HCT116 (cell line): Measurements from ENCODE around the gene AACS. TPM values are rescaled to one million over a fixed set of nuclear protein-coding genes. Genes with fewer than 3 reads are reported as not detected.

Source experiments
- ATAC-seq: fragments of 200-7000 bp; cut with Tn5 transposase; 2 replicates; pipeline ENCODE4 v1.9.1; 2020; ENCODE audit warnings: mild to moderate bottlenecking, moderate library complexity
- BruUV-seq: library from RNA; stranded (reverse); fragments of 400-500 nt; replicated peaks from 2 replicates; lab custom pipeline; 2021; lab: Mats Ljungman, UMichigan
- CTCF ChIA-PET: fragments of 300-600 bp; sonication (Branson Sonifier 250); formaldehyde crosslinking; loops from one replicate; lab custom pipeline; 2021; ENCODE audit warnings: antibody characterized with exemption; lab: Charles Lee
- POLR2A ChIA-PET: fragments of 300-600, 350-600 bp; sonication (Branson Sonifier 250); formaldehyde crosslinking; loops from one replicate; lab custom pipeline; 2021; ENCODE audit warnings: antibody characterized with exemption; lab: Charles Lee
- RAD21 ChIA-PET, 2 experiments: fragments of 300-600 bp; sonication (Branson Sonifier 250); formaldehyde crosslinking; loops; one replicate each; lab custom pipeline; 2023; ENCODE audit warnings: low total read pairs in 2 of 2; ENCODE audit not compliant: uncharacterized antibody in 2 of 2, unreplicated experiment in 2 of 2, low non-redundant PET in 1 of 2; lab: Charles Lee
- DNase-seq: peaks from one replicate; pipeline ENCODE4 v3.0.0-alpha.2; 2010; ENCODE audit warnings: low read depth, low spot score
- H2AFZ ChIP-seq: fragments of 200-600 bp; shearing (Covaris generic), sonication (generic); 2 replicates; pipeline ENCODE4 v1.6.1; 2017; ENCODE audit warnings: low read depth, mixed run types, mixed read lengths, antibody characterized with exemption, low read length; ENCODE audit not compliant: poor library complexity, severe bottlenecking
- H3K27ac ChIP-seq: 2 replicates; pipeline ENCODE4 v1.5.1; 2012; ENCODE audit warnings: low read depth, low read length
- H3K27me3 ChIP-seq: fragments of 200-600 bp; sonication (generic); 2 replicates; pipeline ENCODE4 v1.6.1; 2016; ENCODE audit warnings: mixed run types, low read length, mixed read lengths; ENCODE audit not compliant: insufficient read depth
- H3K36me3 ChIP-seq, 2 experiments: fragments of 200-500 bp in 1 of 2; fragments of 200-600 bp in 1 of 2; sonication (Bioruptor generic) in 1 of 2; sonication (generic) in 1 of 2; 2 replicates each; pipeline versions ENCODE4 v1.5.1 to v1.6.1; 2014 to 2016; ENCODE audit warnings: low read length in 2 of 2, inconsistent platforms in 1 of 2, mixed read lengths in 1 of 2, mixed run types in 1 of 2; ENCODE audit not compliant: insufficient read depth in 2 of 2, control insufficient read depth in 1 of 2
- H3K4me1 ChIP-seq, 2 experiments: fragments of 200-600 bp in 1 of 2; sonication (generic) in 1 of 2; 2 replicates each; pipeline versions ENCODE4 v1.5.1 to v1.6.1; 2012 to 2017; ENCODE audit warnings: low read length in 2 of 2, inconsistent platforms in 1 of 2, mild to moderate bottlenecking in 1 of 2, mixed read lengths in 1 of 2, mixed run types in 1 of 2, moderate library complexity in 1 of 2; ENCODE audit not compliant: insufficient read depth in 2 of 2, control insufficient read depth in 1 of 2
- H3K4me2 ChIP-seq: fragments of 200-600 bp; sonication (generic); 2 replicates; pipeline ENCODE4 v1.6.1; 2017; ENCODE audit warnings: mixed run types, low read length, mixed read lengths
- H3K4me3 ChIP-seq, 2 experiments: fragments of 200-600 bp in 1 of 2; sonication (generic) in 1 of 2; replicated peaks in 1 of 2; 2 replicates each; pipeline ENCODE4 v1.5.1; 2011 to 2016; ENCODE audit warnings: low read length in 2 of 2, control low read depth in 1 of 2, low read depth in 1 of 2, mild to moderate bottlenecking in 1 of 2, mixed read lengths in 1 of 2, mixed run types in 1 of 2
- H3K79me2 ChIP-seq: fragments of 200-600 bp; sonication (generic); 2 replicates; pipeline ENCODE4 v1.6.1; 2017; ENCODE audit warnings: mild to moderate bottlenecking, mixed run types, low read length, moderate library complexity, mixed read lengths; ENCODE audit not compliant: insufficient read depth
- H3K9ac ChIP-seq: fragments of 200-600 bp; sonication (generic); 2 replicates; pipeline ENCODE4 v1.6.1; 2016; ENCODE audit warnings: low read length, mixed read lengths
- H3K9me2 ChIP-seq: fragments of 200-600 bp; sonication (generic), shearing (Covaris generic); 2 replicates; pipeline ENCODE4 v1.6.1; 2017; ENCODE audit warnings: mixed run types, mild to moderate bottlenecking, moderate library complexity; ENCODE audit not compliant: insufficient read depth
- H3K9me3 ChIP-seq, 2 experiments: fragments of 200-500 bp in 1 of 2; fragments of 200-600 bp in 1 of 2; sonication (Bioruptor generic) in 1 of 2; sonication (generic) in 1 of 2; 2 replicates each; pipeline ENCODE4 v1.6.1; 2014 to 2017; ENCODE audit warnings: low read length in 2 of 2, mixed read lengths in 2 of 2, inconsistent platforms in 1 of 2, low read depth in 1 of 2, mild to moderate bottlenecking in 1 of 2, mixed run types in 1 of 2, moderate library complexity in 1 of 2; ENCODE audit not compliant: control insufficient read depth in 1 of 2, insufficient read depth in 1 of 2
- H4K20me1 ChIP-seq: fragments of 200-600 bp; sonication (generic), shearing (Covaris generic); 2 replicates; pipeline ENCODE4 v1.6.1; 2017; ENCODE audit warnings: mixed run types, mild to moderate bottlenecking, moderate library complexity; ENCODE audit not compliant: insufficient read depth
- CBX3 ChIP-seq: IDR thresholded peaks from 2 replicates; pipeline ENCODE4 v1.6.1; 2012; ENCODE audit warnings: low read depth
- CEBPB ChIP-seq: IDR thresholded peaks from 2 replicates; pipeline ENCODE4 v1.6.1; 2012; ENCODE audit warnings: low read depth
- CTCF ChIP-seq, 3 experiments: fragments of 200-600 bp in 1 of 3; sonication (generic) in 1 of 3; IDR thresholded peaks in 2 of 3; conservative IDR thresholded peaks in 1 of 3; 2 replicates each; pipeline ENCODE4 v1.5.1; 2012 to 2017; ENCODE audit warnings: low read depth in 2 of 3, low read length in 2 of 3, antibody characterized with exemption in 1 of 3, borderline replicate concordance in 1 of 3, control low read depth in 1 of 3, mild to moderate bottlenecking in 1 of 3, mixed read lengths in 1 of 3, mixed run types in 1 of 3, moderate library complexity in 1 of 3; ENCODE audit not compliant: insufficient read depth in 1 of 3
- EGR1 ChIP-seq: IDR thresholded peaks from 2 replicates; pipeline ENCODE4 v1.6.1; 2012; ENCODE audit warnings: low read depth
- ELF1 ChIP-seq: IDR thresholded peaks from 2 replicates; pipeline ENCODE4 v1.6.1; 2012; ENCODE audit warnings: low read depth, borderline replicate concordance
- EZH2 ChIP-seq: fragments of 200-600 bp; sonication (generic); IDR thresholded peaks from 2 replicates; pipeline ENCODE4 v1.6.1; 2017; ENCODE audit warnings: antibody characterized with exemption, mixed run types
- EZH2phosphoT487 ChIP-seq: fragments of 200-600 bp; IDR thresholded peaks from 2 replicates; pipeline ENCODE4 v1.6.1; 2018; ENCODE audit warnings: antibody characterized with exemption, borderline replicate concordance
- FOSL1 ChIP-seq: IDR thresholded peaks from 2 replicates; pipeline ENCODE4 v1.6.1; 2012; ENCODE audit warnings: low read depth
- JUND ChIP-seq: IDR thresholded peaks from 2 replicates; pipeline ENCODE4 v1.6.1; 2012
- POLR2A ChIP-seq: IDR thresholded peaks from 2 replicates; pipeline ENCODE4 v1.7.0; 2011; ENCODE audit warnings: borderline replicate concordance; ENCODE audit not compliant: insufficient read depth, insufficient read length; ENCODE audit errors: extremely low read depth
- RAD21 ChIP-seq: IDR thresholded peaks from 2 replicates; pipeline ENCODE4 v1.6.1; 2012; ENCODE audit warnings: low read depth, mild to moderate bottlenecking
- REST ChIP-seq: IDR thresholded peaks from 2 replicates; pipeline ENCODE4 v1.6.1; 2012; ENCODE audit warnings: low read depth
- SP1 ChIP-seq: IDR thresholded peaks from 2 replicates; pipeline ENCODE4 v1.6.1; 2012; ENCODE audit warnings: low read depth
- SRF ChIP-seq: IDR thresholded peaks from 2 replicates; pipeline ENCODE4 v1.6.1; 2012; ENCODE audit warnings: low read depth
- TCF7L2 ChIP-seq: IDR thresholded peaks from 2 replicates; pipeline ENCODE4 v1.7.0; 2011; ENCODE audit warnings: borderline replicate concordance, inconsistent platforms; ENCODE audit not compliant: insufficient read depth, insufficient read length; ENCODE audit errors: extremely low read depth
- ZBTB33 ChIP-seq: IDR thresholded peaks from 2 replicates; pipeline ENCODE4 v1.6.1; 2011; ENCODE audit warnings: mild to moderate bottlenecking, low read length, moderate library complexity; ENCODE audit not compliant: insufficient replicate concordance; ENCODE audit errors: extremely low read depth
- ZFX ChIP-seq: fragments of 450-650 bp; IDR thresholded peaks from 2 replicates; pipeline ENCODE4 v1.6.1; 2017
- ZNF274 ChIP-seq: fragments of 200-500 bp; sonication (Bioruptor generic); IDR thresholded peaks from 2 replicates; pipeline ENCODE4 v1.6.1; 2014; ENCODE audit warnings: mild to moderate bottlenecking, low read depth, low read length, inconsistent platforms
- intact Hi-C: fragments of 100-400 bp; cut with micrococcal nuclease; formaldehyde crosslinking; loops from 2 replicates; pipeline ENCODE4 v1.10.0; 2022
- total RNA-seq: library from RNA; stranded (reverse); gene quantifications from one replicate; pipeline ENCODE4 v1.2.1, GENCODE V29; 2021; ENCODE audit not compliant: unreplicated experiment

AACS gene
- total RNA-seq, 1 experiment from 2014 or later, result 16.0 TPM

- ATAC-seq, result no peak
- intact Hi-C loops, result no loop called here
Observed at GRCh38 chr12:125079648-125080645, 14.7 kb downstream of the AACS start.

More at GRCh38 chr12:125079648-125080645, 14.7 kb downstream of the AACS start:
- H3K79me2 ChIP-seq, result no peaks in the 10 kb centered on the region
- H3K9me2 ChIP-seq, result no peaks in the 10 kb centered on the region
- peaks cover 9 to 18% of the 10 kb centered on the region in 2 experiments; a peak in 3 of 4 replicates for H3K36me3 ChIP-seq
- no peak overlapping the region for H2AFZ ChIP-seq
- H4K20me1 ChIP-seq, result no peaks in the 10 kb centered on the region
- no peaks in the 10 kb centered on the region for H3K9me3 ChIP-seq
- no peaks in the 10 kb centered on the region for H3K4me1 ChIP-seq
- H3K27me3 ChIP-seq, result no peaks in the 10 kb centered on the region
- no peak overlapping the region for H3K4me3 ChIP-seq
- H3K27ac ChIP-seq, result no peak overlapping the region
- H3K4me2 ChIP-seq, result no peak overlapping the region
- RAD21 ChIA-PET, result no interaction called here
- CTCF ChIA-PET, result no interaction called here
- no peak for DNase-seq
- POLR2A ChIA-PET, result no interaction called here
- no TSS peak for BruUV-seq
- TF ChIP-seq FOSL1 (no peak), EZH2phosphoT487 (no peak), REST (no peak), EZH2 (no peak), CBX3 (no peak), SRF (no peak), CTCF (IDR thresholded peaks at IDR 0.05 in 2 of 3, conservative IDR thresholded peaks at IDR 0.05 in 1 of 3; ENCODE audit: borderline replicate concordance in 1 of 3, insufficient read depth in 1 of 3, low read depth in 2 of 3, low read length in 2 of 3) (no peak), TCF7L2 (no peak), SP1 (no peak), ZNF274 (no peak), EGR1 (no peak), ELF1 (no peak), POLR2A (no peak), JUND (no peak), ZBTB33 (no peak), CEBPB (no peak), ZFX (no peak), RAD21 (no peak)
- H3K9ac ChIP-seq, result no peak overlapping the region
